Embryonic facial prominence (tissue), 1 donor: ENCODE data around the gene FAM8A1.
"Not testable (repeated sequence)": the region's sequence is repeated elsewhere in the genome, so short reads cannot be mapped to it uniquely, and the experiment has no call there.

Source experiments
- DNase-seq: peaks from one replicate; pipeline ENCODE4 v3.0.0-alpha.2; 2016; ENCODE audit errors: extremely low spot score

FAM8A1 gene

GRCh38 chr6:17599877-17600526, at the start of gene FAM8A1:
FAM8A1 (plus strand) TSS chr6:17600302; CDS start chr6:17600410, 108 bp downstream.
- DNase-seq: peak; percentile 82

- DNase-seq: no peak
Observed at GRCh38 chr6:17551383-17551958, 48.6 kb upstream of the FAM8A1 start.

- no peak for DNase-seq
Observed at GRCh38 chr6:17552861-17553260, 47.2 kb upstream of the FAM8A1 start.

- no peak for DNase-seq
Observed at GRCh38 chr6:17556014-17556413, 44.1 kb upstream of the FAM8A1 start.

- no peak for DNase-seq
Observed at GRCh38 chr6:17562636-17563035, 37.5 kb upstream of the FAM8A1 start.

GRCh38 chr6:17565399-17565798, 34.7 kb upstream of the FAM8A1 start:
- no peak for DNase-seq

- no peak for DNase-seq
Observed at GRCh38 chr6:17574866-17575560, 25.1 kb upstream of the FAM8A1 start.

- DNase-seq: no peak
Observed at GRCh38 chr6:17577059-17577458, 23.0 kb upstream of the FAM8A1 start.

GRCh38 chr6:17580518-17581048, 19.5 kb upstream of the FAM8A1 start:
- DNase-seq: no peak

GRCh38 chr6:17581282-17581681, 18.8 kb upstream of the FAM8A1 start:
- not testable (repeated sequence) for DNase-seq

GRCh38 chr6:17583811-17584210, 16.3 kb upstream of the FAM8A1 start:
- no peak for DNase-seq

GRCh38 chr6:17584241-17584803, 15.8 kb upstream of the FAM8A1 start:
- DNase-seq: peak; percentile 73

- DNase-seq: no peak
Observed at GRCh38 chr6:17585766-17586490, 14.2 kb upstream of the FAM8A1 start.

- not testable (repeated sequence) for DNase-seq
Observed at GRCh38 chr6:17586623-17587022, 13.5 kb upstream of the FAM8A1 start.

GRCh38 chr6:17588011-17588410, 12.1 kb upstream of the FAM8A1 start:
- DNase-seq: no peak

- no peak for DNase-seq
Observed at GRCh38 chr6:17589406-17590096, 10.6 kb upstream of the FAM8A1 start.

- DNase-seq: no peak
Observed at GRCh38 chr6:17591287-17591686, 8.8 kb upstream of the FAM8A1 start.

GRCh38 chr6:17593246-17593645, 6.9 kb upstream of the FAM8A1 start:
- no peak for DNase-seq

- DNase-seq: no peak
Observed at GRCh38 chr6:17596085-17596484, 4.0 kb upstream of the FAM8A1 start.

GRCh38 chr6:17600527-17601385, 654 bp downstream of the FAM8A1 start:
- no peak for DNase-seq
